HFF-Myc (cell line): ENCODE results near the gene PTPRH.

Source experiments
- DNase-seq: peaks from one replicate; pipeline ENCODE4 v3.0.0-alpha.2; 2011; ENCODE audit warnings: low read depth; ENCODE audit errors: extremely low read depth
- H3K4me3 ChIP-seq: replicated peaks from 2 replicates; pipeline ENCODE4 v1.5.1; 2011; ENCODE audit warnings: low read depth, mild to moderate bottlenecking, control low read depth, low read length
- TF ChIP-seq, protein P1 (sequence below): IDR thresholded peaks from 2 replicates; pipeline ENCODE4 v1.5.1; 2012; ENCODE audit warnings: mild to moderate bottlenecking, low read depth, low read length, control low read depth; ENCODE audit errors: missing control alignments

The PTPRH gene

DNA sequence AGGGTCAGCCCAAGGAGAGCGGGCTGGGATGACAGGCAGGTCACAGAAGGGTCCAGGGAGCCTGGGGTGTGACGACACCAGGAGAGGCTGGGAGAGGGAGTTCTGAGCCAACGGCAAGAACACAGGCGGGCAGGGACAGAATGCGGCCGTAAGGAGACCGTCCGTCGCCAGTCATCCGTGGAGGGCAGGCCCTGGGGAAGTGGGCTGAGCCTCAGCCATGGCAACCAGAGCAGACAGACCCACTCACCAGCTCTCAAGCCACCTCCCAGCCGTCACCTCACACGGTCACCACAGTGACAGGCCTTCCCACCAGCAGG lies 22.9 kb upstream of the PTPRH start:
- DNase-seq: no peak
- H3K4me3 ChIP-seq: no peak overlapping the region
- TF ChIP-seq, protein P1, sequence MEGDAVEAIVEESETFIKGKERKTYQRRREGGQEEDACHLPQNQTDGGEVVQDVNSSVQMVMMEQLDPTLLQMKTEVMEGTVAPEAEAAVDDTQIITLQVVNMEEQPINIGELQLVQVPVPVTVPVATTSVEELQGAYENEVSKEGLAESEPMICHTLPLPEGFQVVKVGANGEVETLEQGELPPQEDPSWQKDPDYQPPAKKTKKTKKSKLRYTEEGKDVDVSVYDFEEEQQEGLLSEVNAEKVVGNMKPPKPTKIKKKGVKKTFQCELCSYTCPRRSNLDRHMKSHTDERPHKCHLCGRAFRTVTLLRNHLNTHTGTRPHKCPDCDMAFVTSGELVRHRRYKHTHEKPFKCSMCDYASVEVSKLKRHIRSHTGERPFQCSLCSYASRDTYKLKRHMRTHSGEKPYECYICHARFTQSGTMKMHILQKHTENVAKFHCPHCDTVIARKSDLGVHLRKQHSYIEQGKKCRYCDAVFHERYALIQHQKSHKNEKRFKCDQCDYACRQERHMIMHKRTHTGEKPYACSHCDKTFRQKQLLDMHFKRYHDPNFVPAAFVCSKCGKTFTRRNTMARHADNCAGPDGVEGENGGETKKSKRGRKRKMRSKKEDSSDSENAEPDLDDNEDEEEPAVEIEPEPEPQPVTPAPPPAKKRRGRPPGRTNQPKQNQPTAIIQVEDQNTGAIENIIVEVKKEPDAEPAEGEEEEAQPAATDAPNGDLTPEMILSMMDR: no peak

DNA sequence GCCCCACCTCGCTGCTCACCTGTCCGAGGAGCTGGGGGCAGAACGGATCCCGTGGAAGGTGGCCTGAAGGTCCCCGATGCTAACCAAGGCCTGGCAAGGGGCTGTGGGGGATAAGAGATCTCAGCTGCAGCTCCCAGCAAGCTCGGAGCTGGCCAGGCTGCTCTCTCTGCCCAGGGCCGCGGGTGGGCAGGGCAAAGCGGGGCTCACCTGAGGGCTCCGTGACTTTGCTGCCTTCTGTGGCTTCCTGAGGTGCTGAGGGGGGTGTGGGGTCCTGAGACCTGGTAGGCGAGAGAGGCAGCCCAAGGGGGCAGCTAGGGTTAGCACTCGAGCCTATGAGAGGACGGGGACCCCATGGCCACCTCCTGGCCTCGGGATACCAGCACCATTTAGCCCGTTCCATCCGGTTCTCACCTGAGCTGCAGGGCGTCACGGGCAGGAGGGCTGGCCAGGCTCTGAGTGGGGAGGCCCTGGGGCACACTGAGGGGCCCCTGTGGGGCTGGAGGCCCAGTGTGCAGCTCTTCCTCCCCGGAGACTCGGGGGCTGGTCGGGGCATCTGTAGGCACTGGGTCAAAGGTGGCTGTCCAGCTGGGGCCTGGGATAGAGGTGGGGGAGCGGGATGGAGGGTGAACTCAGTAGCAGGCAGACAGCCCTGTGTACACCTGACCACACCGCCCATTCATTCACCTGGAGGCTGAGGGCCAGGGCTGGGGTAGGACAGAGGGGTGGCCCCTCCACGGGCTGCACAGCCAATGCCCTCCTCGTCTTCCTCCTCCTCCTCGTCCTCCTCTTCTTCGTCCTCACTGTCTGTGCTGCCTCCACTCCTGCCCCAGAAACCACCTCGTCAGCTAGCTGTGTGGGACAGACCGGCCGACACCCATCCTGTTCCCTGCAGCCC lies 22.3 kb upstream of the PTPRH start:
- TF ChIP-seq, protein P1: no peak
- no peak for DNase-seq
- H3K4me3 ChIP-seq: no peak overlapping the region

DNA sequence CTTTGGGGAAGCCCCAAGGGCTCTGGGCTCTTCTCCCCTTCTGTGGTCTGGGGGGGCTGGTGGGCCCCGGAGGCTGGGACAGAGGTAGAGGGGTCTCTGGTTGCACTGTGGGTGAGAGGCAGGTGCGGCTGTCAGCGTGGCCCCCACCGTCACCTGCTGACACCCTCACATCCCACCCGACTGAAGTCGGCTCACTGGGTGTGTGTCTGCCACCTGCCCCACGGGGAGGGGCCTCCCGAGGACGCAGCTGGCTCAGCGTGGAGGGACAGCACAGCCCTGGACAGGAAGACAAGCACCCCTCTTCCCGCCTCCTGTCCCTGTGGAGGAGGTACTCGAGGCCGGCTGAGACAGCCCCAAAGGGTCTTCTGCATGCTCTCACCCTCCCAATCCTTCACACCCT lies 21.5 kb upstream of the PTPRH start:
- H3K4me3 ChIP-seq: no peak overlapping the region
- no peak for DNase-seq
- TF ChIP-seq, protein P1: no peak

DNA sequence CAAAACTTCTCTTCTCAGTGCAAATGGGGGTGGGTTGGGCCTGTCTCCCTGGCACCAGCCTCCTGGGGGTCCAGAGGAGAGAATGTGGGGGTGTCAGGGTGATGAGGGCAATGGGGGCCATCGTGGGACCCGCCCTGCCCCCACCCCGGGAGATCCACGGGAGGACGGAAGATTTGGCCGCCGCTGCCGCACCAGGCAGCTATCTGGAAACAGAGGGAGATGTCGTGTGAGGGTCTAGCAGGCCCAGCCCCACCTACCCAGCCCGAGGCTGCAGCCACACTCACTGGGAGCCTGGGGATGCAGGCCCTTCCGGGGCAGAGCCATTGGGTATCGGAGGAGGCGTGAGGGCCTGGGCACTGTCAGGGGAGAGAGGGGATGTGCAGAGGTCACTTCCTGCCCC lies 21.0 kb upstream of the PTPRH start:
- H3K4me3 ChIP-seq: no peak overlapping the region
- no peak for DNase-seq
- TF ChIP-seq, protein P1: no peak

DNA sequence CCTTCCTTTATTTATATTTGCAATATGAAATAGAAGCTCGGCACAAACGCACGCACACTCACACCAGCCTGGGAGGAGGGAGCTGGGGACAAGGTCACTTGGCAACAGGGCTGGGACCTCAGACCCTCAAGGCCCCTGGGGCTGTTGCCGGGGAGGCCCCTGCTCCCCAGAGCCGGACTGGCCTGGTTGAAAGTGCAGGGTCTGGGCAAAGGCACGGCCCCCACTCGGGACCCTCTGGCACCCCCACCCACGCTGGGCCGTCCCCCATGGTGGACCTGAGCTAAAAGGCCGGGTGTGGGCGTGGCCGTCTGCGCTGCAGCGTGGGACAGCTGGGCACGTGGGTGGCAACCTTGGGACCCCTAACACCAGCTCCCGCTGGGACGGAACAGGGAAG lies 20.5 kb upstream of the PTPRH start:
- no peak for DNase-seq
- TF ChIP-seq, protein P1: no peak
- H3K4me3 ChIP-seq: no peak overlapping the region

DNA sequence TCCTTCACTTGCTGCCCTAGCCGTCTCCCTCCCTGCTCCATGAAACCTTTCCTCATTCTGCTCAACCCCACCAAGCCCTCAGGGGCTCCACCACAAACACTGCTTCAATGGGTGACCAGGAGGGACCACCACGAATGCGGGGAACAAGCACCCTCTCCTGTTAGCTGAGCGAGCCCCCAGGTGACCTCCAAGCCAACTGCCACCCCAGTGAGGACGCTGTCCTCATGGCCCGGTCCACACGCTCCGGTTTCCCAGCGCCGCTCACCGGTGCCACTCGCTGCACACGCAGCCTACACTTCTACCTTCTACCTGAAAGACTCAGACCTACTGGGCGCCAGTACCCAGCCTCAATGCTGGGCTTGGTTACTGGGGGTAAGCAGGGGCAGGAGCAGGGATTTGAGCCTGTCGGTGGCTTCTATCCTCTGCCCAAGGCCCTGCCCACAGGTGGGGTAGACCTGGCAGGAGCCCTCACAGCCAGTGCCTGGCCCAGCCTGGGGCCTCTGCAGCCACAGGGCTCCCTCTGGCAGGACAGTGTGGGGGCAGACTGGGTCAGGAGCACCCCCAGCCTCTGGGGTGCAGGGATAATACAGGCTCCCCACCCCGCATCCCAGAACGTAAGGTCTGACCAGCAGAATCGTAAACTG lies 20.0 kb upstream of the PTPRH start:
- TF ChIP-seq, protein P1: no peak
- no peak for DNase-seq
- H3K4me3 ChIP-seq: no peak overlapping the region
